Dermis microvascular lymphatic vessel endothelial cell (primary cell): ENCODE measurements around the gene XYLT1. TPM values are rescaled to one million over a fixed set of nuclear protein-coding genes. Genes with fewer than 3 reads are reported as not detected.
"Not testable (repeated sequence)": the region's sequence is repeated elsewhere in the genome, so short reads cannot be mapped to it uniquely, and the experiment has no call there.

ENCODE experiments used
- DNase-seq, 2 donors: peaks; one replicate each; pipeline versions ENCODE4 v3.0.0 to v3.0.0-alpha.2; 2010; ENCODE audit warnings: low read depth in 2 of 2
- total RNA-seq: library from RNA; depleted of rRNA; stranded (reverse); fragments of >200 nt; gene quantifications from 2 replicates; pipeline ENCODE4 v1.2.1, GENCODE V29; 2014

XYLT1 gene
- total RNA-seq, 1 donor from 2014 or later = 0.51 TPM

DNA sequence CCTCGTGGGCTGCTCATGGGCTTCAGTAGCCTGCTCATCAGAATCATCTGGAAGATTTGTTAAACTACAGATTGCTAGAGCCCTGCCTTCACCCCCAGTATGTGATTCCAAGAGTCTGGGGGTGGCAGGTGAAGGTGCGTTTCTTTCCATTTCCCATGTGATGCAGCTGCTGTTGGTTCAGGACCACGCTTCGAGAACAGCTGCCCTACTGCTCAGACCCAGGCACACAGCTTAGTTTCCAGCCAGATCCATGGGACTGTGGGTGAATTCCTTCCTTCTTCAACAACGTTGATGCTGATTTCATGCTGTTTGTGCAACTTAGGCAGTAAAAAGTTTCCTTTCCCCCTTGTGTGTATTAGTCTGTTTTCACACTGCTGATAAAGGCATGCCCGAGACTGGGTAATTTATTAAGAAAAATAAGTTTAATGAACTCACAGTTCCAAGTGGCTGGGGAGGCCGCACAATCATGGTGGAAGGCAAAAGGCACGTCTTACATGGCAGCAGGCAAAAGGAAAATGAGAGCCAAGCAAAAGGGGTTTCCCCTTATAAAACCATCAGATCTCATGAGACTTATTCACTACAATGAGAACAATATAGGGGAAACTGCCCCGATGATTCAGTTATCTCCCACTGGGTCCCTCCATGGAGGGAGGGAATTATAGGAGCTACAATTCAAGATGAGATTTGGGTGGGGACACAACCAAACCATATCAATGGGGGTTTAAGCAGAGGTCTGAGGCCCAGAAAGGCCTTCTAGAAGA, 159.2 kb downstream of the XYLT1 start:
- no peak for DNase-seq

DNA sequence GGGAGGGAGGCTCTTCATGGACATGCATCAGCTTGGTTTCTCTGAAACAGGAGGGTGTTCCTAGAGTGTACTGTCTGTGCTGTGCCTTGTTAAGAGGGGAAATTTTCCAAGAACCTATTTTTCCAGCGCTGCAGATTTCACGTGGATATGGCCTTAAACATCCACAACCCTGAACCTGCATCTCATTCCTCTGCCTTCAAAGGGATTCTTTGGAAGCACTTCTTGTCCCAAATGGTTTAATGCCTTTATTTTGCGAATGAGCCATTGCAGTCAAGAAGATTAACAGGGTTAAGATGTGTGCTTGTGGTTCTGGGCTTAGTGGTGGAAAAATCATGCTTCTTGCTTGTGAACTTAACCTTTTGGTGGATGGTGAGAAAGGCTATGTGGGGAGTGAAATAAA, 161.2 kb downstream of the XYLT1 start:
- DNase-seq = no peak

GRCh38 chr16:17308186-17308585, 162.6 kb downstream of the XYLT1 start:
- DNase-seq = no peak

- DNase-seq = no peak
Measured at GRCh38 chr16:17307504-17307903, 163.3 kb downstream of the XYLT1 start.

GRCh38 chr16:17306745-17307144, 164.0 kb downstream of the XYLT1 start:
- no peak for DNase-seq

GRCh38 chr16:17306211-17306610, 164.5 kb downstream of the XYLT1 start:
- DNase-seq = not testable (repeated sequence)

DNA sequence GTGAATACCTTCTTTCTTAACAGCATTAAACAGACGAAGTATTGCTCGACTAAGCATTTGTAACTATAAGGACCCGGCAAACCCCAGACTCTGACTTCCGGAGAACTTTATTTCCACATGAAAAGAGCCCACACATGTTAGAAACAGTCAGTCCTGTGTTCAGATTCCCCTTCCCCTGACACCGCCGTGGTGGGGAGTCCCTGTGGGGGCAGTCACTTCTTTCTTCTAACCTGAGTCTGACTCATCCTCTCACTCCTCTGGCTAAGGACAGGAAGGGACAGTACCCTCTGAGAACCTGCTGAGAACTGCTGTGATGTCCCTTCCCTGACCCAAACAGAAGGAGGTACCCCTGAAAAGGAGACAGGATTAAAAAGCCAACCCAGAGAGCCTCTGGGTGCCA, 165.1 kb downstream of the XYLT1 start:
- no peak for DNase-seq

GRCh38 chr16:17304491-17305119, 166.2 kb downstream of the XYLT1 start:
- DNase-seq = no peak

DNA sequence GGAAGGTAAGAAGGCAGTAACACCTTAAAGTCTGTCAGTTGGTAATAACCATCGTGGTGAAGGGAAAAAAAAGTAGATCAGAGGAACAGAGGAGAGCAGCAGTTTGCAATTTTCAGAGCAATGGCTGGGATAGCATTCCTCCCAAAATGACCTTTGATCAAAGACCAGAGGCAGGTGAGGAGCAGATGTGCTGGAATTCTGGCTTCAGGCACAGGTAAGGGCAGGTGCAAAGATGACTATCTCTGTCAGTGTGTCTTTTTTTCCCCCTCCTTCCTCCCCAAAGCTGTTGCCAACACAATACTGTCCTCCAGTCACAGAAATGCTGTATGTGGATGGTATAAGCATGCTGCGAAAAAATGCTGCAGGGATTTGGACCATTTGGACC, 166.7 kb downstream of the XYLT1 start:
- DNase-seq = no peak

DNA sequence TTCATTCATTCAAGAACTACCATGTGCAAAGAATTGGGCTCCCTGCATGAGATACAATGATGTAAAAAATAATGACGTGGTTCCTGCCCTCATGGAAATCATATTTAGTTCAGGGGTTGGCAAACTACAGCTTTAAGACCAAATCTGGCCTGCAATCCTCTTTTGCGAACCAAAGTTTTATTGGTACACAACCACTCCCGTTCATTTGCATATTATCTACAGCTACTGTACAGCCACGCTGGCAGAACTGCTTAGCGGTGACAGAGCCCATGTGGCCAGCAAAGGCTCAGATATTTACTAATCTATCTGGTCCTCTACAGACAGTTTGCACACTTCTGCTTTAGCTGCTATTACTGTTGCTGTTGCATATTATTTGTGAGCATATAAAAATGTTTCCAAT, 167.7 kb downstream of the XYLT1 start:
- DNase-seq = no peak

GRCh38 chr16:17302620-17303019, 168.1 kb downstream of the XYLT1 start:
- no peak for DNase-seq

- DNase-seq = no peak
Measured at GRCh38 chr16:17302214-17302613, 168.5 kb downstream of the XYLT1 start.

DNA sequence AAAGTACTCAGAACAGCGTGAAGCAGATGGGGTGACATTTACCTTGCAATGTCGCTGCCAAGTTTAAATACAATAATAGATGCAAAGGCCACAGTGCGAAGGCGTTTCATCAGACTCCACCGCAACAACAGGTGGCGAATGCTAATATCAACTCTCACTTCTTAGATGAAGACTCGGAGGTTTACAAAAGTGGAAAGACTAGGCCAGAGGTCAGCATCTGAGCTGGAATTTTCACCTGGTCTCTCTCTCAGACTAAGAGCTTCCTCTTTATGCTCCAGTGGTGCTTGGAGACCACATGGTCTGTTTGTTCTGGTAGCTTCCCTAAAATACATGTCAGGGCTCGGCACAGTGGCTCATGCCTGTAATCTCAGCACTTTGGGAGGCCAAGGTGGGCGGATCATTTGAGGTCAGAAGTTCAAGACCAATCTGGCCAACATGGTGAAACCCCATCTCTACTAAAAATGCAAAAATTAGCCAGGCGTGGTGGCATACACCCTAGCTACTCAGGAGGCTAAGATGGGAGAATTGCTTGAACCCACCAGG, 169.1 kb downstream of the XYLT1 start:
- no peak for DNase-seq

DNA sequence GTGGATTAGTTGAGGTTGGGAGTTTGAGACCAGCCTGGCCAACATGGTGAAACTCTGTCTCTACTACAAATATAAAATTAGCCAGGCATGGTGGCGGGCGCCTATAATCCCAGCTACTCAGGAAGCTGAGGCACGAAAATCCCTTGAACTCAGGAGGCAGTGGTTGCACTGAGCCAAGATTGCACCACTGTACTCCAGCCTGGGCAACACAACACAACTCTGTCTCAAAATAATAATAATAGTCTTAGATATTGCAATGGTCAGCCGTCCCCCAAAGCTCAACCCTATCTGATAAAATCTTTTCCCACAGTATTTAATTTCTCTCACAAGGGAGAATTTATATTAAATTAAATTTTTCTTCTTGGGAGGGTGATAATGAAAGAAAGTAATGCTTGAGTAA, 169.6 kb downstream of the XYLT1 start:
- no peak for DNase-seq

GRCh38 chr16:17299790-17300189, 171.0 kb downstream of the XYLT1 start:
- DNase-seq = no peak

DNA sequence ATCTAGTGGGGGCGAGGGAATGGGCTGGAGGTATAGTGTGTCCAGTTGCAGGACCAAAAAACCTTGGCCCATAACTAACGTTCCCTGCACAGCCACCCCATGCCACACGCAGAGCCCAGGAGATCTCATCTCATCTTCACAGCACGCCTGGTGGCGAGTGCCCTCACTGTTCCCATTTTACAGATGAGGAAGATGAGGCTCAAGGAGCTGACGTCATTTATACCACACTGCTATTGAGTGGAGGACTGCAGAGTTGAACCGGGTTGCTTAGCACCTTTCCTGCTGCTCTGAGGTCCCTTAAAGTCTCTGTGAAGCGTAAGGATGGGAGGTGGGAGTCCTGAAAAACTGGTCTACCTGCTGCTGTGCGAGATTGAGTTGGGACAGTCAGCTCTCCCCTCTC, 172.5 kb downstream of the XYLT1 start:
- no peak for DNase-seq

DNA sequence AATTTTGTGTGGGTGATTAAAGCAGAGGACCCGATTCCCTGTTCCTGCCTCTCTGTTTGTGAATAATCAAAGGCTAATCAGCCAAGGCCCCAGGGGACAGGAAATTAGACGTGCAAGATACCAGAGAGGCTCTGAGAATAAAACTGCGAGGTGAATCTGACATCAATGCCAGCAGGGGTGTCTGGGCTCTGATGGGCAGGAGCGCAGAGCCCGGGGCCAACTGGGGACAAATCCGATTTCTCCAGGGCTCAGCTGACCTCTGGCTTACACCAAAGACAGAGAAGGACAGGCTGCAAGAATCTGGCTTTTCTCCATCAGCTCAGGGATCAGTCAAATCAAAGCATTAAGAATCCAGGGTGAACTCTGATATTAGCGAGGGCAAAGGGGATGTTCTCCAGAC, 174.3 kb downstream of the XYLT1 start:
- DNase-seq = no peak

- no peak for DNase-seq
Measured at GRCh38 chr16:17295948-17296347, 174.8 kb downstream of the XYLT1 start.

DNA sequence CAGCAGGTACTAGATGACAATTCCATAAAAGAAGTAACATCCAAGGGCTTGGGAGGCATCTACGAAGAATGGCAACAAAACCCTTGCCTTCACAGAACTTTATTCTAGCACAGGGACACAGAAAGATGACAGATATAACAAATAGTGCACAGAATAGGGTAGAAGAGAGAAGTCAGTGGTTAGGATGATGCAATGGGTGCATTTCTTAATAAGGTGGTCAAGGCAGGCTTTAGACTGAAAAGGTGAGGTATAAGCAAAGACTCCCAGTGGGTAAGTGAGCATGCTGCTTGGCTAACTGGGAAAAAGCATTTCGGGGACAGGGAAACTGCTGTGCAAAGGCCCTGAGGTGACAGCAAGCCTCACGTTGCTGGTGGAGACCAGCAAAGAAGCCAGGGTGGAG, 175.9 kb downstream of the XYLT1 start:
- no peak for DNase-seq

GRCh38 chr16:17293813-17294558, 176.8 kb downstream of the XYLT1 start:
- no peak for DNase-seq

GRCh38 chr16:17291289-17291688, 179.5 kb downstream of the XYLT1 start:
- DNase-seq = no peak
